ENCODE measurements around the gene OTOG.

OTOG gene

GRCh38 chr11:17533341-17533740, 13.7 kb upstream of the OTOG start:
- POLR2A ChIA-PET, result no interaction called here
- CTCF ChIA-PET, result no interaction called here
- DNase-seq (ENCODE audit: extremely low spot score), result no peak
- TF ChIP-seq FOXA1 (IDR thresholded peaks at IDR 0.05), result no peak
- TF ChIP-seq ARNT (IDR thresholded peaks at IDR 0.05), result no peak
- TF ChIP-seq FOXK2 (IDR thresholded peaks at IDR 0.05), result no peak
- no peak for TF ChIP-seq L3MBTL2 (conservative IDR thresholded peaks at IDR 0.05)
- TF ChIP-seq LEF1 (IDR thresholded peaks at IDR 0.05; ENCODE audit: borderline replicate concordance), result no peak
- TF ChIP-seq NFRKB (IDR thresholded peaks at IDR 0.05), result no peak
- TF ChIP-seq BHLHE40 (IDR thresholded peaks at IDR 0.05; ENCODE audit: borderline replicate concordance), result no peak

- ChIA-PET CTCF (no interaction called here), POLR2A (no interaction called here)
- no peak for DNase-seq (ENCODE audit: extremely low spot score)
- TF ChIP-seq ELF4 (IDR thresholded peaks at IDR 0.05) (no peak), NFRKB (IDR thresholded peaks at IDR 0.05) (no peak), CTBP1 (IDR thresholded peaks at IDR 0.05; ENCODE audit: borderline replicate concordance) (no peak), BHLHE40 (IDR thresholded peaks at IDR 0.05; ENCODE audit: borderline replicate concordance) (no peak), FOXM1 (IDR thresholded peaks at IDR 0.05; ENCODE audit: borderline replicate concordance) (no peak), LEF1 (IDR thresholded peaks at IDR 0.05; ENCODE audit: borderline replicate concordance) (no peak), FOXA1 (IDR thresholded peaks at IDR 0.05) (no peak), TARDBP (IDR thresholded peaks at IDR 0.05) (no peak), ZNF384 (IDR thresholded peaks at IDR 0.05) (no peak), L3MBTL2 (conservative IDR thresholded peaks at IDR 0.05) (no peak), FOXK2 (IDR thresholded peaks at IDR 0.05) (no peak), SUZ12 (IDR thresholded peaks at IDR 0.05) (no peak)
Measured at GRCh38 chr11:17533778-17534415, 13.2 kb upstream of the OTOG start.

- DNase-seq (ENCODE audit: extremely low spot score), result no peak
- POLR2A ChIA-PET, result interaction anchor here (1.5 kb wide), 1 partner anchor 12 kb away, joined by 4 read pairs; the partner anchor contains the start of gene OTOG
- TF ChIP-seq SP1 (IDR thresholded peaks at IDR 0.05) (no peak), FOXM1 (IDR thresholded peaks at IDR 0.05; ENCODE audit: borderline replicate concordance) (no peak), FOXA1 (IDR thresholded peaks at IDR 0.05) (no peak), CTBP1 (IDR thresholded peaks at IDR 0.05; ENCODE audit: borderline replicate concordance) (no peak), BHLHE40 (IDR thresholded peaks at IDR 0.05; ENCODE audit: borderline replicate concordance) (no peak), L3MBTL2 (conservative IDR thresholded peaks at IDR 0.05) (no peak), ZNF384 (IDR thresholded peaks at IDR 0.05) (no peak), TARDBP (IDR thresholded peaks at IDR 0.05) (no peak), LEF1 (IDR thresholded peaks at IDR 0.05; ENCODE audit: borderline replicate concordance) (no peak), ELF4 (IDR thresholded peaks at IDR 0.05) (no peak), HDGF (IDR thresholded peaks at IDR 0.05; ENCODE audit: borderline replicate concordance) (no peak)
- CTCF ChIA-PET, result no interaction called here
Measured at GRCh38 chr11:17535488-17535887, 11.6 kb upstream of the OTOG start.

- no peak for DNase-seq (ENCODE audit: extremely low spot score)
- ChIA-PET CTCF (interaction anchor here (1.0 kb wide), 1 partner anchor 9 kb away, joined by 3 read pairs; no protein-coding TSS in a partner anchor), POLR2A (no interaction called here)
- TF ChIP-seq PKNOX1 (IDR thresholded peaks at IDR 0.05) (no peak), ZNF384 (IDR thresholded peaks at IDR 0.05) (no peak), LEF1 (IDR thresholded peaks at IDR 0.05; ENCODE audit: borderline replicate concordance) (no peak), L3MBTL2 (conservative IDR thresholded peaks at IDR 0.05) (no peak), ELF4 (IDR thresholded peaks at IDR 0.05) (no peak), FOXK2 (IDR thresholded peaks at IDR 0.05) (no peak), SUZ12 (IDR thresholded peaks at IDR 0.05) (no peak), FOXA1 (IDR thresholded peaks at IDR 0.05) (no peak), FOXM1 (IDR thresholded peaks at IDR 0.05; ENCODE audit: borderline replicate concordance) (no peak), SP1 (IDR thresholded peaks at IDR 0.05) (no peak), ARNT (IDR thresholded peaks at IDR 0.05) (no peak), CTBP1 (IDR thresholded peaks at IDR 0.05; ENCODE audit: borderline replicate concordance) (no peak), BHLHE40 (IDR thresholded peaks at IDR 0.05; ENCODE audit: borderline replicate concordance) (no peak), HDGF (IDR thresholded peaks at IDR 0.05; ENCODE audit: borderline replicate concordance) (no peak), NFRKB (IDR thresholded peaks at IDR 0.05) (no peak)
Measured at GRCh38 chr11:17537261-17537660, 9.8 kb upstream of the OTOG start.

GRCh38 chr11:17538054-17538453, 9.0 kb upstream of the OTOG start:
- TF ChIP-seq SP1 (IDR thresholded peaks at IDR 0.05) (no peak), FOXK2 (IDR thresholded peaks at IDR 0.05) (no peak), ELF4 (IDR thresholded peaks at IDR 0.05) (no peak), HDGF (IDR thresholded peaks at IDR 0.05; ENCODE audit: borderline replicate concordance) (no peak), FOXA1 (IDR thresholded peaks at IDR 0.05) (no peak)
- no peak for DNase-seq (ENCODE audit: extremely low spot score)
- CTCF ChIA-PET, result interaction anchor here (1.1 kb wide), 1 partner anchor 10 kb away, joined by 3 read pairs; no protein-coding TSS in a partner anchor
- POLR2A ChIA-PET, result no interaction called here

GRCh38 chr11:17538731-17539130, 8.3 kb upstream of the OTOG start:
- no peak for TF ChIP-seq NFRKB (IDR thresholded peaks at IDR 0.05)
- TF ChIP-seq PKNOX1 (IDR thresholded peaks at IDR 0.05), result no peak
- no peak for TF ChIP-seq LEF1 (IDR thresholded peaks at IDR 0.05; ENCODE audit: borderline replicate concordance)
- TF ChIP-seq FOXM1 (IDR thresholded peaks at IDR 0.05; ENCODE audit: borderline replicate concordance), result no peak
- no peak for TF ChIP-seq L3MBTL2 (conservative IDR thresholded peaks at IDR 0.05)
- TF ChIP-seq SUZ12 (IDR thresholded peaks at IDR 0.05), result no peak
- no peak for TF ChIP-seq FOXA1 (IDR thresholded peaks at IDR 0.05)
- TF ChIP-seq CTBP1 (IDR thresholded peaks at IDR 0.05; ENCODE audit: borderline replicate concordance), result no peak
- no peak for TF ChIP-seq TARDBP (IDR thresholded peaks at IDR 0.05)
- no peak for TF ChIP-seq BHLHE40 (IDR thresholded peaks at IDR 0.05; ENCODE audit: borderline replicate concordance)
- no peak for TF ChIP-seq SP1 (IDR thresholded peaks at IDR 0.05)
- no peak for TF ChIP-seq ARNT (IDR thresholded peaks at IDR 0.05)
- TF ChIP-seq ZNF384 (IDR thresholded peaks at IDR 0.05), result no peak
- TF ChIP-seq HDGF (IDR thresholded peaks at IDR 0.05; ENCODE audit: borderline replicate concordance), result no peak
- TF ChIP-seq FOXK2 (IDR thresholded peaks at IDR 0.05), result no peak
- TF ChIP-seq ELF4 (IDR thresholded peaks at IDR 0.05), result no peak
- no peak for DNase-seq (ENCODE audit: extremely low spot score)
- ChIA-PET POLR2A (no interaction called here), CTCF (interaction anchor here (1.1 kb wide), 1 partner anchor 11 kb away, joined by 3 read pairs; no protein-coding TSS in a partner anchor)

Data from HEK293T (cell line).